ENCODE data around the gene MMEL1. TPM values are rescaled to one million over a fixed set of nuclear protein-coding genes. Genes with fewer than 3 reads are reported as not detected.

MMEL1 gene
- total and polyA plus RNA-seq, 2 of the 13 experiments (the other 11 are each of a cell fraction or from before 2014, with no cell fraction given) = 0.48 TPM; not detected in 1

DNA sequence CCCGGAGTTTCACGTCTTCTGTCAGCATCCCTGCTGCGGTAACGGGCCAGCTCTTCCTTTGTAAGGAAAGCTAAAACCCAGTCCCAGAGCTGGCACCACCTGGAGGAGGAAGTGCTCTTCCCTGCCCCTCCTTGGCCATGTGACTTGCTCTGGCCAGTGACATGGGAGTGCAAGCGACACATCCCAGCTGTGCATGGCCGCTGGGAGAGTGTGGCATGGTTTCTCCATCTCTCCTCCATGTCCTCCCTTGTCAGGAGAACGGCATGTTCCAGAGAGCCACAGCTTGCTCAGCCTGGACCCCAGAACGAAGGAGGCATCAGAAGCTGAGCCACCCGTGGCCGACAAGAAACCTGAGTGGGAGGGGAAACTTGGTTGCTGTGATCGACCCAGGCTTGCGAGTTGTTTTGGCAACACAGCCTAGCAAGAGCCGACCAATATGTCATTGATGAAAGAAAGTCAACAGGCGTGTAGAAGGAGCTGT is 48.9 kb downstream of the MMEL1 start:
- intact Hi-C loops (cut with micrococcal nuclease; ENCODE audit: unreplicated experiment) = loop anchor here (10.0 kb wide), 1 partner anchor 51 kb away; the partner anchor contains the start of gene MMEL1
- ATAC-seq (no peak), FAIRE-seq (no peak)
- TF ChIP-seq ZNF331 (CRISPR knock-in tag; IDR thresholded peaks at IDR 0.05) = 0 out of 2 replicates have a peak, but pooled peaks have one; percentile 9
- peak; percentile 67; the same call in 1 of the 2 replicates for TF ChIP-seq KDM2A (CRISPR knock-in tag; IDR thresholded peaks at IDR 0.05; ENCODE audit: borderline replicate concordance, low read depth)
- 0 out of 2 replicates have a peak, but pooled peaks have one; percentile 3 for TF ChIP-seq TFAP4 (IDR thresholded peaks at IDR 0.05; ENCODE audit: borderline replicate concordance, low read depth)
- TF ChIP-seq KDM3A (CRISPR knock-in tag; IDR thresholded peaks at IDR 0.05; ENCODE audit: low read depth) = no peak
- TF ChIP-seq NFYB (CRISPR knock-in tag; IDR thresholded peaks at IDR 0.05) = peak; percentile 71
- TF ChIP-seq SKIL (CRISPR knock-in tag; IDR thresholded peaks at IDR 0.05; ENCODE audit: borderline replicate concordance) = no peak
- TF ChIP-seq ZFP91 (CRISPR knock-in tag; IDR thresholded peaks at IDR 0.05; ENCODE audit: borderline replicate concordance) = 0 out of 2 replicates have a peak, but pooled peaks have one; percentile 27
- TF ChIP-seq, protein P1, sequence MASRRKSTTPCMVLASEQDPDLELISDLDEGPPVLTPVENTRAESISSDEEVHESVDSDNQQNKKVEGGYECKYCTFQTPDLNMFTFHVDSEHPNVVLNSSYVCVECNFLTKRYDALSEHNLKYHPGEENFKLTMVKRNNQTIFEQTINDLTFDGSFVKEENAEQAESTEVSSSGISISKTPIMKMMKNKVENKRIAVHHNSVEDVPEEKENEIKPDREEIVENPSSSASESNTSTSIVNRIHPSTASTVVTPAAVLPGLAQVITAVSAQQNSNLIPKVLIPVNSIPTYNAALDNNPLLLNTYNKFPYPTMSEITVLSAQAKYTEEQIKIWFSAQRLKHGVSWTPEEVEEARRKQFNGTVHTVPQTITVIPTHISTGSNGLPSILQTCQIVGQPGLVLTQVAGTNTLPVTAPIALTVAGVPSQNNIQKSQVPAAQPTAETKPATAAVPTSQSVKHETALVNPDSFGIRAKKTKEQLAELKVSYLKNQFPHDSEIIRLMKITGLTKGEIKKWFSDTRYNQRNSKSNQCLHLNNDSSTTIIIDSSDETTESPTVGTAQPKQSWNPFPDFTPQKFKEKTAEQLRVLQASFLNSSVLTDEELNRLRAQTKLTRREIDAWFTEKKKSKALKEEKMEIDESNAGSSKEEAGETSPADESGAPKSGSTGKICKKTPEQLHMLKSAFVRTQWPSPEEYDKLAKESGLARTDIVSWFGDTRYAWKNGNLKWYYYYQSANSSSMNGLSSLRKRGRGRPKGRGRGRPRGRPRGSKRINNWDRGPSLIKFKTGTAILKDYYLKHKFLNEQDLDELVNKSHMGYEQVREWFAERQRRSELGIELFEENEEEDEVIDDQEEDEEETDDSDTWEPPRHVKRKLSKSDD (CRISPR knock-in tag; IDR thresholded peaks at IDR 0.05; ENCODE audit: low read depth) = no peak

More for the DNA sequence above, 48.9 kb downstream of the MMEL1 start:
- Histone ChIP-seq H3K4me1 (ENCODE audit: insufficient read depth, low read length) (peaks cover 68% of the 10 kb centered on the region), H3K9me3 (ENCODE audit: low read length) (no peaks in the 10 kb centered on the region), H3K79me2 (ENCODE audit: insufficient read depth, low read length) (no peaks in the 10 kb centered on the region), H3K27me3 (ENCODE audit: control insufficient read depth in 1 of 2, insufficient read depth in 2 of 2, low read length in 2 of 2) (no peaks in the 10 kb centered on the region), H3K4me3 (replicated peaks in 1 of 3; ENCODE audit: insufficient read depth in 1 of 3, low read depth in 2 of 3, low read length in 3 of 3) (peak overlapping the region in 2 of 3 experiments; percentile 23 to 33; a peak in 4 of 6 replicates), H4K20me1 (ENCODE audit: insufficient read depth, low read length) (no peaks in the 10 kb centered on the region), H3K9ac (ENCODE audit: insufficient read depth, low read depth, low read length) (no peak overlapping the region), H3K36me3 (replicated peaks in 1 of 2; ENCODE audit: control insufficient read depth in 1 of 2, insufficient read depth in 2 of 2, low read length in 2 of 2) (no peaks in the 10 kb centered on the region), H3K4me2 (ENCODE audit: low read depth, low read length) (peak overlapping the region; percentile 41), H3K27ac (ENCODE audit: extremely low read length, insufficient read depth, low read length) (no peak overlapping the region), H2AFZ (ENCODE audit: low read length) (no peak overlapping the region)
- no TSS peak for BruUV-seq (replicated peaks)
- ChIA-PET CTCF (ENCODE audit: low intra/inter-chr PET ratio, low total read pairs) (no interaction called here), POLR2A (interaction anchor here (0.9 to 2.7 kb wide), 5 partner anchors 37 to 58 kb away, joined by 3 to 21 read pairs (median 5); partner anchors contain the start of genes MMEL1 and PANK4)
- DNase-seq (ENCODE audit: low spot score) = no peak
- 31% methylated on average over 11 of the region's 14 CpGs for WGBS (ENCODE audit: low lambda C conversion rate)
- in situ Hi-C loops (cut with HindIII; ENCODE audit: extremely low pct_ligation_motif_present, low pct_unique_long_range_greater_than_20kb) = no loop called here

All from HepG2 (cell line).